Keratinocyte (primary cell): Measurements from ENCODE around the gene USP9X. TPM values are rescaled to one million over a fixed set of nuclear protein-coding genes. Genes with fewer than 3 reads are reported as not detected.

Source experiments
- DNase-seq: peaks from one replicate; pipeline ENCODE4 v3.0.0-alpha.2; 2011; ENCODE audit warnings: low read depth, missing footprints, low spot score
- FAIRE-seq: peaks from 2 replicates; lab custom pipeline; 2011; peaks lifted over from hg19 to GRCh38; lab: Jason Lieb, UNC
- H2AFZ ChIP-seq: 2 replicates; pipeline ENCODE4 v1.6.0; 2012; ENCODE audit warnings: low read length, control low read depth, inconsistent platforms; ENCODE audit not compliant: control insufficient read depth
- H3K27ac ChIP-seq: 2 replicates; pipeline ENCODE4 v1.5.1; 2011; ENCODE audit warnings: low read length; ENCODE audit not compliant: control insufficient read depth, insufficient read depth
- H3K27me3 ChIP-seq: 3 replicates; pipeline ENCODE4 v1.6.0; 2011; ENCODE audit warnings: low read length; ENCODE audit not compliant: control insufficient read depth, insufficient read depth; ENCODE audit errors: extremely low read depth
- H3K36me3 ChIP-seq, 2 experiments: 2 replicates in 1 of 2; 3 replicates in 1 of 2; pipeline ENCODE4 v1.5.1; 2011; ENCODE audit warnings: low read length in 2 of 2, mild to moderate bottlenecking in 1 of 2; ENCODE audit not compliant: control insufficient read depth in 2 of 2, insufficient read depth in 2 of 2; ENCODE audit errors: extremely low read depth in 1 of 2
- H3K4me1 ChIP-seq: 3 replicates; pipeline ENCODE4 v1.5.1; 2011; ENCODE audit warnings: low read length; ENCODE audit not compliant: control insufficient read depth, insufficient read depth; ENCODE audit errors: extremely low read depth
- H3K4me2 ChIP-seq: 3 replicates; pipeline ENCODE4 v1.6.0; 2011; ENCODE audit warnings: low read depth, low read length; ENCODE audit not compliant: control insufficient read depth, insufficient read depth; ENCODE audit errors: extremely low read depth
- H3K4me3 ChIP-seq, 3 experiments: fragments of 200-600 bp in 1 of 3; sonication (generic) in 1 of 3; 2 replicates in 2 of 3; 3 replicates in 1 of 3; pipeline ENCODE4 v1.5.1; 2011 to 2016; ENCODE audit warnings: low read length in 3 of 3, mild to moderate bottlenecking in 3 of 3, control low read depth in 2 of 3, inconsistent platforms in 1 of 3, low read depth in 1 of 3, mixed read lengths in 1 of 3, mixed run types in 1 of 3, moderate library complexity in 1 of 3; ENCODE audit not compliant: control insufficient read depth in 2 of 3, insufficient read depth in 2 of 3; ENCODE audit errors: extremely low read depth in 1 of 3
- H3K79me2 ChIP-seq: 2 replicates; pipeline ENCODE4 v1.6.0; 2012; ENCODE audit warnings: low read length; ENCODE audit not compliant: control insufficient read depth, insufficient read depth
- H3K9ac ChIP-seq: 3 replicates; pipeline ENCODE4 v1.6.0; 2011; ENCODE audit warnings: low read length; ENCODE audit not compliant: control insufficient read depth, insufficient read depth; ENCODE audit errors: extremely low read depth
- H3K9me1 ChIP-seq: 3 replicates; pipeline ENCODE4 v1.6.0; 2011; ENCODE audit warnings: low read length; ENCODE audit not compliant: control insufficient read depth, insufficient read depth; ENCODE audit errors: extremely low read depth
- H3K9me3 ChIP-seq: 2 replicates; pipeline ENCODE4 v1.5.1; 2012; ENCODE audit warnings: low read depth, low read length; ENCODE audit not compliant: control insufficient read depth
- H4K20me1 ChIP-seq: 3 replicates; pipeline ENCODE4 v1.6.0; 2011; ENCODE audit warnings: low read length; ENCODE audit not compliant: control insufficient read depth, insufficient read depth; ENCODE audit errors: extremely low read depth
- CTCF ChIP-seq, 3 experiments: IDR thresholded peaks in 1 of 3; conservative IDR thresholded peaks in 1 of 3; optimal IDR thresholded peaks in 1 of 3; 2 replicates in 2 of 3; 3 replicates in 1 of 3; pipeline versions ENCODE3 to v1.5.1; 2011; ENCODE audit warnings: low read length in 3 of 3, mild to moderate bottlenecking in 3 of 3, moderate library complexity in 2 of 3, control low read depth in 1 of 3, inconsistent platforms in 1 of 3; ENCODE audit not compliant: insufficient read depth in 2 of 3; ENCODE audit errors: extremely low read depth in 1 of 3
- EZH2 ChIP-seq: IDR thresholded peaks from one replicate; pipeline ENCODE4 v1.6.1; 2012; ENCODE audit warnings: inconsistent platforms, mild to moderate bottlenecking, low read length, moderate library complexity
- dilution Hi-C: fragments of 300-500 bp; cut with MboI; formaldehyde crosslinking; loops from one replicate; pipeline ENCODE4 v1.7.0; 2020; ENCODE audit warnings: low sequenced_read_pairs; ENCODE audit not compliant: extremely low pct_ligation_motif_present
- polyA plus RNA-seq, 5 experiments: library from polyadenylated mRNA; depleted of rRNA in 3 of 5; stranded (reverse) in 3 of 5; stranded (forward) in 1 of 5; unstranded in 1 of 5; fragments of >200 nt; gene quantifications; 1 replicate in 1 of 5; 2 replicates in 3 of 5; 3 replicates in 1 of 5; pipeline versions ENCODE4 v1.2.1 to v1.2.3, GENCODE V29; 2011 to 2012; ENCODE audit warnings: missing spikeins in 2 of 5, low read depth in 1 of 5, low replicate concordance in 1 of 5

USP9X gene
- polyA plus RNA-seq, 1 donor (not counting 4 experiments of a cell fraction or from before 2014, with no cell fraction given) = 44.8 TPM

GRCh38 chrX:41036668-41037326, 48.4 kb upstream of the USP9X start:
- no peak overlapping the region for H3K4me3 ChIP-seq
- dilution Hi-C loops = no loop called here
- no peaks in the 10 kb centered on the region for H3K36me3 ChIP-seq
- H4K20me1 ChIP-seq = no peaks in the 10 kb centered on the region
- FAIRE-seq (no peak), DNase-seq (no peak)
- H3K9ac ChIP-seq = no peak overlapping the region
- no peaks in the 10 kb centered on the region for H3K27me3 ChIP-seq
- H3K27ac ChIP-seq = no peak overlapping the region
- H2AFZ ChIP-seq = no peak overlapping the region
- TF ChIP-seq EZH2 = no peak
- TF ChIP-seq CTCF (optimal IDR thresholded peaks at IDR 0.05 in 1 of 3, IDR thresholded peaks at IDR 0.05 in 1 of 3, conservative IDR thresholded peaks at IDR 0.05 in 1 of 3; ENCODE audit: extremely low read depth in 1 of 3, insufficient read depth in 2 of 3, low read length in 3 of 3) = no peak
- no peaks in the 10 kb centered on the region for H3K9me3 ChIP-seq
- no peak overlapping the region for H3K4me2 ChIP-seq
- H3K4me1 ChIP-seq = no peaks in the 10 kb centered on the region
- H3K79me2 ChIP-seq = no peaks in the 10 kb centered on the region
- H3K9me1 ChIP-seq = no peaks in the 10 kb centered on the region

- Histone ChIP-seq H3K79me2 (no peaks in the 10 kb centered on the region), H3K36me3 (no peaks in the 10 kb centered on the region), H3K27me3 (peaks cover 5% of the 10 kb centered on the region), H4K20me1 (no peaks in the 10 kb centered on the region), H3K4me3 (no peak overlapping the region), H3K9ac (no peak overlapping the region), H2AFZ (no peak overlapping the region), H3K27ac (no peak overlapping the region), H3K9me3 (no peaks in the 10 kb centered on the region), H3K4me2 (no peak overlapping the region), H3K4me1 (no peaks in the 10 kb centered on the region), H3K9me1 (no peaks in the 10 kb centered on the region)
- dilution Hi-C loops = no loop called here
- FAIRE-seq (no peak), DNase-seq (no peak)
- no peak for TF ChIP-seq EZH2
- TF ChIP-seq CTCF (optimal IDR thresholded peaks at IDR 0.05 in 1 of 3, IDR thresholded peaks at IDR 0.05 in 1 of 3, conservative IDR thresholded peaks at IDR 0.05 in 1 of 3; ENCODE audit: extremely low read depth in 1 of 3, insufficient read depth in 2 of 3, low read length in 3 of 3) = no peak
Observed at GRCh38 chrX:41043196-41043595, 42.0 kb upstream of the USP9X start.
